Activated naive CD4-positive, alpha-beta T cell treated with Interleukin-2 at 50 U/mL for 16 hours (primary cell): ENCODE measurements around the gene DDIT4.
"Not testable (repeated sequence)": the region's sequence is repeated elsewhere in the genome, so short reads cannot be mapped to it uniquely, and the experiment has no call there.

Experiments
- DNase-seq: peaks from one replicate; pipeline ENCODE4 v3.0.0-alpha.2; 2020

The DDIT4 gene, protein sequence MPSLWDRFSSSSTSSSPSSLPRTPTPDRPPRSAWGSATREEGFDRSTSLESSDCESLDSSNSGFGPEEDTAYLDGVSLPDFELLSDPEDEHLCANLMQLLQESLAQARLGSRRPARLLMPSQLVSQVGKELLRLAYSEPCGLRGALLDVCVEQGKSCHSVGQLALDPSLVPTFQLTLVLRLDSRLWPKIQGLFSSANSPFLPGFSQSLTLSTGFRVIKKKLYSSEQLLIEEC

DNA sequence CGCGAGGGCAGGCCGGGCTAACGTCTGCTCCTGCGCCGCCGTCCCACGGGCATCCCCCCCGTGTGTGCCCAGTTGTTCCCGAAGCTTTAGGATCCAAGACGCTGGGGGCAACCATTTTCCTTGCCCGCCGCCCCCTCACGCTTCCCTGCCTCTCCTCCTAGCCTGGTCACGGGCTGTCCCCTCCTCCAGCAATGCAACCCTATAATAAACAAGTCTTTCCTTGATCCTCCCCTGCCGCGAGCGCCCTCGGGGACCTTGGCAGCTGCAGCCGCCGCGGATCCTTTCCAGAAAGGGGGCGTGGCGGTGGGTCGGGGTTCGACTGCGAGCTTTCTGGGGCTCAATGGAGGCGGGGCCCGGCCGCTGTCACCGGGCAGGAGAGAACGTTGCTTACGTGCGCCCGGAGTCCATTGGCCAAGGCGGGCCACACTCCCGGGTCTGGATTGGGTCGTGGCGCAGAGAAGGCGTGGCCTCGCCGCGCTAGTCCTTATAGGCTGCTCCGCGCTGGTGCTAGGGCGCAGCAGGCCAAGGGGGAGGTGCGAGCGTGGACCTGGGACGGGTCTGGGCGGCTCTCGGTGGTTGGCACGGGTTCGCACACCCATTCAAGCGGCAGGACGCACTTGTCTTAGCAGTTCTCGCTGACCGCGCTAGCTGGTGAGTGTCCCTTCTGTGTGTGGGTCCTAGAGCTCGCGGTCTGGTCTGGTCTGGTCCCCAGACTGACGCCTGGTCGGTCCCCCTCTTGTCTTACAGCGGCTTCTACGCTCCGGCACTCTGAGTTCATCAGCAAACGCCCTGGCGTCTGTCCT, at the start of gene DDIT4:
TSS of gene DDIT4 (plus strand) at position 515 of the 803 bp plus-strand sequence. CDS start 293 bp downstream, outside the sequence.
- DNase-seq = peak; percentile 98

DNA sequence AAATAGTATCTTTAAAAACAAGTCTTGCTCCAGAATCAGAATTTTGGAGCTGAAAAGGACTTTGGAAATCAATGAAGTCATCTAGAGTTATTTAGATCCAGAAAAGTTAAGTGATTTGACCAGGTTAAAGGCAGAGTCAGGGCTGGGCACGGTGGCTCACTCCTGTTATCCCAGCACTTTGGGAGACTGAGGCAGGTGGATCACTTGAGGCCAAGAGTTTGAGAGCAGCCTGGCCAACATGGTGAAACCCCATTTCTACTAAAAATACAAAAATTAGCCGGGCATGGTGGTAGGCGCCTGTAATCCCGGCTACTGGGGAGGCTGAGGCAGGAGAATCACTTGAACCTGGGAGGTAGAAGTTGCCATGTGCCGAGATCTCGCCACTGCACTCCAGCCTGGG, 49.5 kb upstream of the DDIT4 start:
- DNase-seq = not testable (repeated sequence)

DNA sequence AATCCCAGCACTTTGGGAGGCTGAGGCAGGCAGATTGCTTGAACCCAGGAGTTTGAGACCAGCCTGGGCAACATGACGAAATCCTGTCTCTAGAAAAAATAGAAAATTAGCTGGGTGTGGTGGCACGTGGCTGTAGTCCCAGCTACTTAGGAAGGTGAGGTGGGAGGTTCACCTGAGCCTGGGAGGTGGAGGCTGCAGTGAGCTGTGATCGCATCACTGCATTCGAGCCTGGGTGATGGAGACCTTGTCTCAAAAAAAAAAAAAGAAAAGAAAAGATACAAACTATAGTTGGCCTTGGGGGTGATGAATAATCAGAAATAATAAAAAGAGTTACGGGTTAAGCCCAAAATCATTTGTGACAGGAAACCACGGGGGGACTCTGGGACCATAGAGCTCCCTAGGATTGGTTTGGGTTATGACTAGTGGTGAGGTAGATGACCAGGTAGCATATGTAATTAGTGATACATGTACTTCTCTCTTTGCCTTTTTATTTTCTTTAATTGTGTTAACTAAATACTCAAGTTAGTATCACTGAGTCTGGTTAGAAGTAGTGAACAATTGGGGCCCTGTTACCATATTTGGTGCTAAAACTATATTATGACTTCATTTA, 47.2 kb upstream of the DDIT4 start:
- no peak for DNase-seq

DNA sequence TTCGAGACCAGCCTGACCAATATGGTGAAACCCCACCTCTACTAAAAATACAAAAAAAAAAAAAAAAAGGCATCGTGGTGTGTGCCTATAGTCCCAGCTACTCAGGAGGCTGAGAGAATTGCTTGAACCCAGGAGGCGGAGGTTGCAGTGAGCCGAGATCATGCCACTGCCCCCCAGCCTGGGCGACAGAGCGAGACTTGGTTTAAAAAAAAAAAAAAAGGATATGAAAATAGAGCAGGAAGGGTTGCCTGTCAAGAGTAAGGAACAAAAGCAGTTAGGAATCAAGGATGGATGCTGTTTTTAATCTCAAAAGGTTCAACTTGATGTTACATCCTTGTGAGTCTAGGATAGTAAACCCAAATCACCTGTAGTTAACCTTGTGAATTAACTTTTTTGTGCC, 45.9 kb upstream of the DDIT4 start:
- DNase-seq = no peak

DNA sequence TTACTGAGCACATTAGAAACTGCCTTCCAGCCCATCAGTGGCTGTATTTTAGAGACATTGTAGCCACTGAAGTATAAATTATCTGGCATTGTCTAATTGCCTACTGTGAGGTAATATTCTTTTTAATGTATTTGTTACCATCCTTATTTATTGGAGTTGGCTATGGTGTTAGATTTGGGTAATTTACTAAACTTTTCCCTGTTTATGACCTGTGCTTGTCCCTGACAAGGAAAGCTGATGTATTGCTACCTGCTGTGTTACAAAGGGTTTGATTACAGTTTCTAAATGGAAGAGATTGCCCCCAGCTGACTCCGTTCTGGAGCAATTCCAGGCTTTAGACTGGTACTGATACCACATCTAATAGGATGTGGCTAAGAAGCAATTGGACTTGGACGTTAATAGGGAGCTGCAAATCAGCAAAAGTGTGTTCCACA, 45.4 kb upstream of the DDIT4 start:
- DNase-seq = no peak

DNA sequence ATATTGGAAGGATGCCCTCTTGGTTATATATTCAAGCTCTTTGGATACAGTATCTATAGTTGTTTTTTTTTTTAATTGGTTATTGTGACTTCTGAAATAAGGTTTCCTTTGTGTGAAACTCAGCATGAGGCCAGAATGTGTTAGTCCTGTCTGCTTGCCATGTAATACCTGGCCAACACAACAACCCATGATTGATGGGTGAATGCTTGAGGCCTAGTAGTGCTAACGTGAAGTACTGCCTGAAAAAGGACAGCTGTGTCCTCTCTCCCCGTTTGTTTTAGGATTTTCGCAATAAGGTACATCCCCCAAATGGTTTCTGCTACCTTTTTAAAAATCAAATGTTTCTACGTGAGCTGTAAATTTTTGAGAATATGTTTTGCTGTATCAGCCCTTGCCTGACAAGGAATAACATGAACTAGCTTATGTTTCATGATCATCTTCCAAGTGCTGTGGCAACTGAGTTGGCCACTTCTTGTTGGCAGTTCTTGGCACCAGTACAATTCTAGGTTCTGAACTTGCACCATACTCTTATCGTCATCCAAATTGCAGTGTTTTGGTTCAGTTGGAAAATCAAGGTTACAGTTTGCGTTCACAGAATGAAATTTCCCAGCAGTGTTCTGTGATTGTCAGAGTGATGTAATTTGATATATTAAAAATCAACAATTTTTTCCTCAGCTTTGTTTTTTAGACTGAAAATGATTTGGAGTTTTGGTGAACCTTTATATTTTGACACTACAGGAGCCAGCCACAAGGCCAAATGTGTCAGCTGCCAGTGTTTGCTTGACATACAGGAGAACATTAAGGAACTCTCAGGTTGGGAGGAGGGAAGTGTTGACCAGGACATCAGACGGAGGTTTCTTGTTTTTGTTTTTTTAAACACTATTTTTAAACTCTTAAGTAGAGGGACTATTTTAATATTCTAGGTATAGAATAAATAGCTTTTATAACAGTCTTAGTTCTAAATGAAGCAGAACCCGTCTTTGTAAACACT, 44.2 kb upstream of the DDIT4 start:
- DNase-seq = no peak

DNA sequence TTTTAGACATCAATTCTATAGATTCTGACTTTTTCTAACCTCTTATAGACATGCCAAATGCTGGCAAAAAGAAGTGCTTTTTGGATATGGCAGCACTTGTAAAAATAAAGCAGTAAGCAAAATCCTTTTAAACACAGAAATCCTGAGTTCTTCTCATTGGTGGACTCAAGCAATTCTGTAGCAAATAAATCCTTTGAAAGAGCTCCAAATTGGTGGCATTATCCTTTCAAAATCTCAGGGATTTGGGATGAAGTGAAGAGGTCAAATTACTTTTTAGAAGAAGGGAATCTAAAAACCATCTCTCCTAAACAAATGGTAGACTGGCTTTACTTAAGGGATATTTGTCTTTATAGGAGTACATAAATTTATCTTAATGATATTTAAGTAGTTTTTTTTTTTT, 40.1 kb upstream of the DDIT4 start:
- no peak for DNase-seq

DNA sequence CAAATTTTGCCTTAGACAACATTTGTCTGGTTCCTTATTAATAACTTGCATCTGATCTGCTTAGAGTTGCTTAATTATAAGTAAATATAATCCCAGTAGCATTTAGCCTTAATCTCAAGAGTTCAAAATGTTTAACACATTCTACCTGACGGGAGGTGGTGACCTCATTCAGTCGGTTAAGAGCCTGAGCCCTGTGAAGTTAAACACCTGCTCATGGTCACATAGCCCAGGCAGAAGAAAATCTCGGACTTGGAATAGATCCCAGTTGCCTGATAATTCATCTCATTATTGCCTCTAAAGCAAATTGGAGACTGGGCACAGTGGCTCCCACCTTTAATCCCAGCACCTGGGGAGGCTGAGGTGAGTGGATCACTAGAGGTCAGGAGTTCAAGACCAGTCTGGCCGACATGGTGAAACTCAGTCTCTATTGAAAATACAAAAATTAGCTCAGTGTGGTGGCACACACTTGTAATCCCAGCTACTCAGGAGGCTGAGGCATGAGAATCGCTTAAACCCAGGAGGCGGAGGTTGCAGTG, 39.1 kb upstream of the DDIT4 start:
- DNase-seq = no peak

DNA sequence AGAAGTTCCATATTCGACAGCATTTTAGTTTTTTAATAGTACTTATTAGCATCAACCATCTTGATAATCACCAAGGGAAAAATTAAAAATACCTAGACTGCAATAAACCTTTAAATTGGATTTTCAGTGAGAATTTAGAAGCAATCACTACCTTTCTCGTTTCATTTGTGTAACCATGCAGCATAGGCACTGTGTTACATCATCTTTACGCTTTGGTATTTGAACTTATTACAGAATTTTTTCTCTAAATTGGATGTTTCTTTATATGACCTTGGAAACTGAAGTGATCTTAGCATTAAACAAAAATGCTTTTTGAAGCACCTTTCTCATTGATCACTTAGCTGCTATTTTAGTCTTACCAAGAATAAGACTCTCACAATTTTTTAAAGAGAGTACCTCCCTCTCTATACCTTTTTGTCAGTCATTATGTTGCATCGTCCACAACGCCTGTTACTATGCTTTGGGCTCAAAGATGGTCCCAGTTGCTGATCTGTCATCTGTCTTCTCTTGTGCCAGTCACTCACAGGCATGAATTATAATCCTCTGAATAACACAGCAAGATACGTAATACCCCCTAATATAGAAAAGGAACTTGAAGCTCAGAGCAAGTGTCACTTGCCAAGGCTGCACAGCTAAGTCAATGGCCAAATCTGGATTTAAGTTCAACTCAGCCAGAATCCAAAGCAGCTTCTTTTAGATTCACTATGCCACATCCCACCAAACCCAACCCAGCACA, 38.0 kb upstream of the DDIT4 start:
- DNase-seq = no peak

DNA sequence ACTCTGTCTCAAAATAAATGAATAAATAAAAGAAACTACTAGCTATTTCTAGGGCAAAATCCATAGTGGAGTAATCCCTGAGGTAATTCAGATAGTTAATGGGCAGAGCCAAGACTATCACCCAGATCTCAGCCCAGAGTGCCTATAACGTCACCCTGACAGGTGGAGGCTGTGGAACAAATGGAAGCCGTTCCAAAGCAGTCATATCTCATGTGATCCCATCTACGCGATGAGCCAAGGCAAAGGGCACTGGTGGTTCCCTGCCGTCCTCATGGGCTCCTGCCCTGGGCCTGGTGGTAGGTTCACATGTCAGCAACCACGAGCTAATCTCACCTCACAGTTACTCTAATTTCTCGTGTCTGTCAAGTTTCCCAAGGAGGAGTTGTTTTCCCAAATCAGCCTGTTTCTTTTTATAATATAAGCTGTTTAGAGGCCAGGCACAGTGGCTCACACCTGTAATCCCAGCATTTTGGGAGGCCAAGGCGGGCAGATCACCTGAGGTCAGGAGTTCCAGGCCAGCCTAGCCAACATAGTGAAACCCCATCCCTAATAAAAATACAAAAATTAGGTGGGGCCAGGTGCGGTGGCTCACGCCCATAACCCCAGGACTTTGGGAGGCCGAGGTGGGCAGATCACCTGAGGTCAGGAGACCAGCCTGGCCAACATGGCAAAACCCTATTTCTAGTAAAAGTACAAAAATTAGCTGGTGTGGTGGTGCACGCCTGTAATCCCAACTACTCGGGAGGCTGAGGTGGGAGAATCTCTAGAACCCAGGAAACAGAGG, 35.1 kb upstream of the DDIT4 start:
- DNase-seq = no peak

DNA sequence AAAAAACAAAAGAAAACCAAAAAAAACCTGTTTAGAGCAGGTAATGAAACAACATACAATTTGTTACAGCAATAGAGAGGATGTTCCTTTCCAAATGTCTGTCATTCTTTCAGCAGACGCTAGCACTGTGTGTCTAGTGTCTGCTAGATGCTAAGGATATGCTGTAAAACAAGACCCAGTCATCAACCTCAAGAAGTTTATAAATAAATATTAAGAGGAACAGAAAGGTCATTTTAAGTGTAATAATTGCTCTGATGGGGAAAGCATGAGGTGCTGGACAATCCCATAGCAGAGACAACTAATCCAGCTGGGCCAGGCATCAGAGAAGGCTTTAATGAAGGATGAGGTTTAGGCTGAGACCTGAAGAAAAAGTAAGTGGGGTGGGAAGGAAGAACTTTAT, 34.3 kb upstream of the DDIT4 start:
- no peak for DNase-seq

DNA sequence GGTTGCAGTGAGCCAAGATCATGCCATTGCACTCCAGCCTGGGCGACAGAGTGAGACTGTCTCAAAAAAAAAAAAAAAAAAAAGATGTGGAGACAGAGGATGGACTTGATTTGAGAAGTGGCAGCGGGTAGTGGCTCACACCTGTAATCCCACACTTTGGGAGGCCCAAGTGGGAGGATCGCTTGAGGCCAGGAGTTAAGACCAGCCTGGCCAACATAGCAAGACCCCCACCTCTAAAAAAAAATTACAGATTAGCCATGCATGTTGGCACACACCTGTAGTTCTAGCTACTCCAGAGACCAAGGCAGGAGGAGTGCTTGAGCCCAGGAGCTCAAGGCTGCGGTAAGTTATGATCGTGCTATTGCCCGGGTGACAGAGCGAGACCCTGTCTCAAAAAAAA, 33.4 kb upstream of the DDIT4 start:
- no peak for DNase-seq

DNA sequence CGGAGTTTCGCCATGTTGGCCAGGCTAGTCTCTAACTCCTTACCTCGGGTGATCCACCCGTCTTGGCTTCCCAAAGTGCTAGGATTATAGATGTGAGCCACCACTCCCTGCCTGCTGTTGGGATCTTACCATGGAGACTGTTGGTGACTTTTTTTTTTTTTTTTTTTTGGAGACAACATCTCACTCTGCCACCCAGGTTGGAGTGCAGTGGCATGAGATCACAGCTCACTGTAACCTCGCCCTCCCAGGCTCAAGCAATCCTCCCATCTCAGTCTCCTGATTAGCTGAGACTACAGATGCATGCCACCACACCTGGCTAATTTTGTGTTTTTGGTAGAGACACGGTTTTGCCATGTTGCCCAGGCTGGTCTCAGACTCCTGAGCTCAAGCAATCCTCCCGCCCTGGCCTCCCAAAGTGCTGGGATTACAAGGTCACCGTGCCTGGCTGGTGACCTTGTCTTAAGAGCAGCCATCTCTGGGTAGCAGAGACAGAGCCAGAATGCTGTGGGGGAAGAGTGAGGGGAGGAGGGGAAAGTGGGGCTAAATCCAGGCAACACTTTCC, 32.0 kb upstream of the DDIT4 start:
- no peak for DNase-seq

DNA sequence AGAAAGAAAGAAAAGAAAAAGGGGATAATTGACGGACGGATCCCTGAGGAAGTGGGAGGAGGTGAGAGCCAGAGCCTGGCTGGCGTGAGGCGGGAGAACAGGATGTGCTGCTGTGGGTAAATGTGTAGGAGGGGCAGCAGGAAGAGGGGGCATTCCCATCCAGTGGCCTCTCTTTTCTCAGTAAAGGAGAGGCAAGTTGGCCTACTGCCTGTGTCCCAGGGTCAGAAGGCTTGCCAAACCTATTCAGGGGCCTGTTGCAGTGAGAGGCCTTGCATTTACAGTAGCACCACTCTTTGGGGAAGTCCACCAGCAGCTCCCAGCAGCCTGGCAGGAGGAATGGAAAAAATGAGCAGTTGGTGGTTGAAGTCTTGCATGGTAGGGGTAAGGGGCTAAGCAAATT, 31.0 kb upstream of the DDIT4 start:
- no peak for DNase-seq

DNA sequence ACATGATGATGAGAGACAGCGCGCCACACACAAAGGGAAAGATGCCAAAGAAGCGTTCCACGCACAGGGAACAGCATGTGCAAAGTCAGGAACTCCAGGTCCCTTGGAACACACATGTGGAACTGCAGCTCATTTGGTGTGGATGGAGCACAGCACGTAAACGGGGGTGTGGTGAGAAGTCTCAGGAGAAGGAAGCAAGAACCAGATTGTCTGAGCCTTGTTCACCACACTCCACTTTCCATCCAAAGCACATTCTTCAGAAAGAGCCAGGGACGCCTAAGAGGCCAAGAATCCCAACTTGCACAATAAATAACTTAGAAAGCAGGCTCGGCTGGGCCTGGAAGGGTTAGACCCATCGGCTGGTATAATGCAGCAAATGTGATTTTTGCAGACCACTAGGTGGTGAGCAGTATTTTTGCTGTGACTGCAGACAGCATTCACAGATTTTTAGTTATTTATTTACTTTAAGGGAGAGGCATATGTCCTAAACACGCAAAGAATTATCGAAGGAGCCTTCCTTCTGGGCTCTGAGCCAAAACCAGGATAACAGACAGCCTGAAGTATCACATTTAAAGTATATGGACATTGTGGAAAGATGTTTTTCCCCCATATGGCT, 29.8 kb upstream of the DDIT4 start:
- no peak for DNase-seq

DNA sequence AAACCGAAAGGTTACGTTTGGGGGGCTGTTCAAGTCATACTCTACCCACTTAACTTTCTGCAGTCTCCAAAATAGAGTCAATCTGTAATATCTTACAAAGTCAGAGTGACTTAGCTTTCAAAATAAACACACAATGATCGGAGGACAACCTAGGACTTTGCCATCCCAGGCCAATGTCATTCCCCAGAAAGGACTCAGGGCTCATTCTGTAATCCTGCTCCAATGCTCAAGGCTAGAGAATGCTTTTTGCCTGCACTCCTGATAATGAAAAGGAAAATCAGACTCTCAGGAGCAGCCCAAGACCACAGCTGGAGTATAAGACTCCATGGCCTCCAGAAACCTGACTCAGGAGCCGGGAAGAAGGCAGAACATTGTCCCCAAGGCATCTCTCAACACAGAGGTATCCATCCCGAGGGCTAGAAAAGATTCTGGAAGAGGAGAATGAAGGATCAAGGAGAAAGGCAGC, 29.1 kb upstream of the DDIT4 start:
- no peak for DNase-seq

DNA sequence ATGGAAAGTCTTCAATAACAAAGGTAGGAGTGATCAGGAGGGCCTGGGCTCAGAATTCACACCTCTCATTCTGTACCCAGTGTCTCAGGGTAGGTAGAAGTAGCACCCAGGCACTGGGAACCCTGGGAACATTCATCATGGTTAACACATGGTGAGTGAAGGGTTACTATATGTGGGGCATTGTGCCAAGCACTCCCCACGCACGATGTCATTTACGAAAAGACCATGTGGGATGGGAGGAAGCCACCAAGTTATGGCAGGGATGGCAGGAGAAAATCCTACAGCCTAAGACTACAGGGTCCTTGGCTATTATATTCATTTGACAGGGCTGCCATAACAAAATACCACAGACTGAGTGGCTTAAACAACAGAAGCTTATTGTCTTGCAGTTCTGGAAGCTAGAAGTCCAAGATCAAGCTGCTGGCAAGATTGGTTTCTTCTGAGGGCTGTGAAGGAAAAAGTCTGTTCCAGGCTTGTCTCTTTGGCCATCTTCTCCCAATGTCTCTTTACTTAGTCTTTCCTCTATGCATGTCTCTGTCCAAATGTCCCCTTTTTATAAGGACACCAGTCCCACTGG, 27.7 kb upstream of the DDIT4 start:
- no peak for DNase-seq

DNA sequence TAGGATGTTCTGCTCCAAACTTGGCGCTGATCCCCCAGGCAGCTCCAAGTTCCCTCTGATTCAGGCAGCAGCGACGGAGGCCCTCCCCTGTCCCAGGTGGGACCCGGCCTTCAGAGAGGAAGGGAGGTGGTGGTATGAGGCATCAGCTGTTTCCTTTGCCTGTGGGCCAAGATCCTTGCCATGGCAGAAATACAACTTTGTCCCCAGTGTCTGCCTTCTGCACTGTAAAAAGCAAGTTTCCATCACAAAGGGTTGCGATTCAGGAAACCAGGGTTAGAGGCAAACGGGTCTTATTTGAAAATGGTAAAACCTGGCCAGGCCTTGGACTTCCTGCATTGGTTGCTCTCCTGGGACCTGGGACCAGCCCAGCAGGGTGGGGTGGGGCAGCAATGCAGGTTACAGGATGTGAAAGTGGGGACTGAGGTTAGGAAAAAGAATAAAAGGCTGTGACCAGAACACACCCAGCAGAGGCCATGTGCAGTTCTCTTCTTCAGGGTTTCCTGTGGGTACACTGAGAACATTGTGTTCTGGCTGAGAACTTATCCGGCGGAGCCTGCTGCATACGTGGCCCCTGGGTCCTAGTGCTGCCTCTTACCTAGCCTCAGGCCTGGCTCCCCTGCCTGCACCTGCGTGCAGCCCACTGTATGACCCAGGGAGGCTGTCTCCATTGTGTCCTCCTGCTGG, 25.1 kb upstream of the DDIT4 start:
- DNase-seq = peak; percentile 69
